ENCODE measurements around the gene LATS2.

Gene LATS2

GRCh38 chr13:21061029-21061763 lies at the start of gene LATS2:
Gene LATS2, minus strand, starts transcription at chr13:21061586. Its CDS starts 15,560 bp downstream, at chr13:21046026.
- TF ChIP-seq CTCF (IDR thresholded peaks at IDR 0.05; ENCODE audit: insufficient read depth, missing control alignments) = no peak

DNA sequence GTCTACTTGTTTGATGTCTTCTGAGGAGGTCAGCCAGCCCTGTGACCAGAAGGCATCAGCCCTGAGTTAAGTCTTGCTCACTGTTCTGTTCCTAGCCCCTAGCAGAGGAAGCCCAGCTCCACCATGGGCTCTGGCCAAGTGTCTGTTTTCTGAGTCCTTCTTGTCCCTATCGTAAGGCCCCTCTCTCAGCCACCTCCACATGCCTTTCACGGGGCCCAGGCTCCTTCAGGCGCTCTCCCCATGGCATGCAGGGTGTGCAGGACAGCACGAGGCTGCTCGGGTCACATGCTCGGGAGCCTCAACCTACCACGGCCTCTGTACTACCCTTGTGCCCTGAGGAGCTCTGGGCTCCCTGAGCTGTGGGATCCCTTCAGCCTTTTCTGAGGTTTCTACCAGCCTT lies 47.8 kb upstream of the LATS2 start:
- no peak for TF ChIP-seq CTCF (IDR thresholded peaks at IDR 0.05; ENCODE audit: insufficient read depth, missing control alignments)
- FAIRE-seq (no peak), DNase-seq (ENCODE audit: insufficient read length, low spot score) (no peak)

More at GRCh38 chr13:21061029-21061763, at the start of gene LATS2:
- no peak for DNase-seq (ENCODE audit: insufficient read length, low spot score)
- FAIRE-seq = no peak

GRCh38 chr13:21106089-21106488 lies 44.7 kb upstream of the LATS2 start:
- FAIRE-seq = no peak
- no peak for TF ChIP-seq CTCF (IDR thresholded peaks at IDR 0.05; ENCODE audit: insufficient read depth, missing control alignments)
- no peak for DNase-seq (ENCODE audit: insufficient read length, low spot score)

GRCh38 chr13:21104199-21105019 lies 43.0 kb upstream of the LATS2 start:
- no peak for TF ChIP-seq CTCF (IDR thresholded peaks at IDR 0.05; ENCODE audit: insufficient read depth, missing control alignments)
- no peak for FAIRE-seq
- no peak for DNase-seq (ENCODE audit: insufficient read length, low spot score)

DNA sequence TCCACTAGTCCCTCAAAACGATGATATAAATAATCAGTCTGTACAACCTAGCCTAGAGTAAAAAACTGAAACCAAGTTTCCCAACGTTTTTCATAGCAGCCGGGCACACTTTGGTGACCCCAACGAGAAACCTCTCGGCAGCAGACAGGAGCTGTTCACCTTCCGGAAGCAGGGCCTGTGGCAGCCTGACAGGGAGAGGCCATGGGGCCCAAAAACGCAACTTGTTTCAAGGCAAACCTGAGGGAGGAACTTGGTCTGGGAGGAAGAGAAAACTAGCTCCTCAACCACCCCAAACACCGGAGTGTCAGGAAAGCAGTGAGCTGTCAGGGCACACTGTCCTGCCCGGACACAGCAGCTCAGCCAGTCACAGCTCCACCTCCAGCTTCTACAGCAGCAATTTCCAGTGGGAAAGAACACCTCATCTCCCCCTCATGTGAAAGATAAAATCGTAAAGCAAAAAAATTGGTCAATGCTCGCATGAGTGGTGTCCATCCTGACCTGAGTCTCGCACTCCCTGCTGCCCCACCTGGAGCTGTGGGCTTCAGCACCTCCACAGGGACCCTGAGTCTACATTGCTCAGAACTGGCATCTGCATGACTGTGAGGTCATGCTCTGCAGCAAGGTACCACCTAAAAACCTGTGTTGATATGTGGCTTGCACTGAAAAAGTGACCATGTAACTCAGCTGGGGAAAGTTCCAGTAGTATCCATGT lies 40.6 kb upstream of the LATS2 start:
- FAIRE-seq (no peak), DNase-seq (ENCODE audit: insufficient read length, low spot score) (no peak)
- no peak for TF ChIP-seq CTCF (IDR thresholded peaks at IDR 0.05; ENCODE audit: insufficient read depth, missing control alignments)

- no peak for TF ChIP-seq CTCF (IDR thresholded peaks at IDR 0.05; ENCODE audit: insufficient read depth, missing control alignments)
- FAIRE-seq = no peak
- DNase-seq (ENCODE audit: insufficient read length, low spot score) = no peak
These were observed 39.8 kb upstream of the LATS2 start for GRCh38 chr13:21100994-21101757.

All from D721Med (cell line).